ENCODE data around the gene KAT2B. TPM values are rescaled to one million over a fixed set of nuclear protein-coding genes. Genes with fewer than 3 reads are reported as not detected.
A peak's percentile ranks its signal among the peaks of the same experiment; 100 is the strongest.

KAT2B gene
- total RNA-seq, 1 donor from 2014 or later: 1.8 TPM

GRCh38 chr3:20052851-20053250, 12.6 kb downstream of the KAT2B start:
- H3K27me3 ChIP-seq (ENCODE audit: control insufficient read depth, insufficient read depth, low read length): no peaks in the 10 kb centered on the region
- no peak for DNase-seq (ENCODE audit: low read depth)

GRCh38 chr3:20054549-20054987, 14.3 kb downstream of the KAT2B start:
- peak; percentile 99 for DNase-seq (ENCODE audit: low read depth)
- no peak for TF ChIP-seq CTCF (IDR thresholded peaks at IDR 0.05; ENCODE audit: insufficient read depth, low read length, poor library complexity, severe bottlenecking)
- H3K4me3 ChIP-seq (ENCODE audit: low read depth, low read length): no peak overlapping the region
- no peaks in the 10 kb centered on the region for H3K36me3 ChIP-seq (ENCODE audit: control insufficient read depth, insufficient read depth, low read length)
- no peaks in the 10 kb centered on the region for H3K27me3 ChIP-seq (ENCODE audit: control insufficient read depth, insufficient read depth, low read length)

More at GRCh38 chr3:20052851-20053250, 12.6 kb downstream of the KAT2B start:
- H3K36me3 ChIP-seq (ENCODE audit: control insufficient read depth, insufficient read depth, low read length): no peaks in the 10 kb centered on the region
- TF ChIP-seq CTCF (IDR thresholded peaks at IDR 0.05; ENCODE audit: insufficient read depth, low read length, poor library complexity, severe bottlenecking): no peak
- no peak overlapping the region for H3K4me3 ChIP-seq (ENCODE audit: low read depth, low read length)

- H3K36me3 ChIP-seq (ENCODE audit: control insufficient read depth, insufficient read depth, low read length): no peaks in the 10 kb centered on the region
- TF ChIP-seq CTCF (IDR thresholded peaks at IDR 0.05; ENCODE audit: insufficient read depth, low read length, poor library complexity, severe bottlenecking): no peak
These were observed 15.0 kb downstream of the KAT2B start for GRCh38 chr3:20055020-20055775.

GRCh38 chr3:20055842-20056241, 15.6 kb downstream of the KAT2B start:
- no peak for TF ChIP-seq CTCF (IDR thresholded peaks at IDR 0.05; ENCODE audit: insufficient read depth, low read length, poor library complexity, severe bottlenecking)
- Histone ChIP-seq H3K27me3 (ENCODE audit: control insufficient read depth, insufficient read depth, low read length) (no peaks in the 10 kb centered on the region), H3K36me3 (ENCODE audit: control insufficient read depth, insufficient read depth, low read length) (no peaks in the 10 kb centered on the region), H3K4me3 (ENCODE audit: low read depth, low read length) (no peak overlapping the region)
- DNase-seq (ENCODE audit: low read depth): no peak

More at GRCh38 chr3:20055020-20055775, 15.0 kb downstream of the KAT2B start:
- no peaks in the 10 kb centered on the region for H3K27me3 ChIP-seq (ENCODE audit: control insufficient read depth, insufficient read depth, low read length)
- DNase-seq (ENCODE audit: low read depth): no peak
- no peak overlapping the region for H3K4me3 ChIP-seq (ENCODE audit: low read depth, low read length)

GRCh38 chr3:20056725-20057611, 16.7 kb downstream of the KAT2B start:
- no peak for TF ChIP-seq CTCF (IDR thresholded peaks at IDR 0.05; ENCODE audit: insufficient read depth, low read length, poor library complexity, severe bottlenecking)
- Histone ChIP-seq H3K27me3 (ENCODE audit: control insufficient read depth, insufficient read depth, low read length) (no peaks in the 10 kb centered on the region), H3K4me3 (ENCODE audit: low read depth, low read length) (no peak overlapping the region), H3K36me3 (ENCODE audit: control insufficient read depth, insufficient read depth, low read length) (no peaks in the 10 kb centered on the region)
- DNase-seq (ENCODE audit: low read depth): no peak
